ENCODE data around the gene CPOX. TPM values are rescaled to one million over a fixed set of nuclear protein-coding genes. Genes with fewer than 3 reads are reported as not detected.

The CPOX gene
- total and polyA plus RNA-seq, 4 experiments from 2014 or later: 3.3 to 41.3 (median 24.6) TPM

- H3K36me3 Mint-ChIP-seq: no peaks in the 10 kb centered on the region
- DNase-seq: no peak
- peaks cover 2% of the 10 kb centered on the region for H3K4me1 ChIP-seq (ENCODE audit: insufficient read depth, low read length)
- no peaks in the 10 kb centered on the region for H3K27me3 Mint-ChIP-seq
- no peak overlapping the region for H3K27ac ChIP-seq (ENCODE audit: low read depth, low read length)
- no peaks in the 10 kb centered on the region for H3K9me3 ChIP-seq (ENCODE audit: control insufficient read depth in 1 of 2, low read length in 2 of 2)
- peaks cover 0 to 2% (median 0%) of the 10 kb centered on the region in 8 donors for H3K9me3 Mint-ChIP-seq
- intact Hi-C loops (cut with micrococcal nuclease): no loop called here
- H3K4me1 Mint-ChIP-seq: peaks cover 16 to 21% (median 19%) of the 10 kb centered on the region in 4 donors
- H3K27me3 ChIP-seq (ENCODE audit: insufficient read depth, low read length): no peaks in the 10 kb centered on the region
- H3K4me3 Mint-ChIP-seq: peak overlapping the region in 5 of 8 donors; percentile 33 to 89 (median 69)
- no peaks in the 10 kb centered on the region for H3K36me3 ChIP-seq (ENCODE audit: insufficient read depth, low read length)
- POLR2A ChIA-PET (ENCODE audit: partially characterized antibody): interaction anchor here (1.2 to 13.1 kb wide), 5 partner anchors 12 to 61 kb away, joined by 3 to 163 read pairs (median 52); partner anchors contain the start of gene CLDND1
- peak overlapping the region in 1 of 2 donors; percentile 1 for H3K4me3 ChIP-seq (ENCODE audit: low read length in 2 of 2)
- H3K27ac Mint-ChIP-seq: peak overlapping the region in 1 of 7 donors; percentile 9
- CTCF ChIA-PET (ENCODE audit: partially characterized antibody): interaction anchor here (2.2 to 3.1 kb wide), 2 partner anchors 11 to 38 kb away, joined by 11 to 12 read pairs; partner anchors contain the start of gene CLDND1
These were observed 59.2 kb downstream of the CPOX start for GRCh38 chr3:98534168-98534567.

- H3K4me3 ChIP-seq (ENCODE audit: low read length in 2 of 2): peak overlapping the region in 1 of 2 donors; percentile 3
- H3K4me1 ChIP-seq (ENCODE audit: insufficient read depth, low read length): no peaks in the 10 kb centered on the region
- H3K27me3 ChIP-seq (ENCODE audit: insufficient read depth, low read length): no peaks in the 10 kb centered on the region
- Mint-ChIP-seq H3K27me3 (no peaks in the 10 kb centered on the region), H3K27ac (peak overlapping the region in 5 of 7 donors; percentile 26 to 81 (median 51)), H3K36me3 (no peaks in the 10 kb centered on the region), H3K4me1 (peaks cover 13 to 21% (median 18%) of the 10 kb centered on the region in 4 donors), H3K4me3 (peak overlapping the region; percentile 44 to 89 (median 68)), H3K9me3 (peaks cover 0 to 2% (median 0%) of the 10 kb centered on the region in 8 donors)
- DNase-seq: no peak
- no peaks in the 10 kb centered on the region for H3K9me3 ChIP-seq (ENCODE audit: control insufficient read depth in 1 of 2, low read length in 2 of 2)
- CTCF ChIA-PET (ENCODE audit: partially characterized antibody): interaction anchor here (0.9 to 3.1 kb wide), 3 partner anchors 10 to 64 kb away, joined by 3 to 12 read pairs (median 11); partner anchors contain the start of gene CLDND1
- POLR2A ChIA-PET (ENCODE audit: partially characterized antibody): interaction anchor here (1.1 to 13.1 kb wide), 11 partner anchors 10 to 62 kb away, joined by 3 to 163 read pairs (median 5); partner anchors contain the start of genes CLDND1 and CPOX
- intact Hi-C loops (cut with micrococcal nuclease): no loop called here
- H3K27ac ChIP-seq (ENCODE audit: low read depth, low read length): peak overlapping the region; percentile 9
- H3K36me3 ChIP-seq (ENCODE audit: insufficient read depth, low read length): no peaks in the 10 kb centered on the region
These were observed 60.5 kb downstream of the CPOX start for GRCh38 chr3:98532709-98533571.

DNA sequence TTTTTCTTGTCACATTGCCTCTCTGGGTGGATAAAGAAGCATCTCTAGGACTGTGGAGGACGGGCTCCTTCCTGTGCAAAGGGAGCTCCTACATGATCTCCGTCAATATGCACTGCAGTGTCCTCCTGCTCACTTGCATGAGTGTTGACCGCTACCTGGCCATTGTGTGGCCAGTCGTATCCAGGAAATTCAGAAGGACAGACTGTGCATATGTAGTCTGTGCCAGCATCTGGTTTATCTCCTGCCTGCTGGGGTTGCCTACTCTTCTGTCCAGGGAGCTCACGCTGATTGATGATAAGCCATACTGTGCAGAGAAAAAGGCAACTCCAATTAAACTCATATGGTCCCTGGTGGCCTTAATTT, 61.2 kb downstream of the CPOX start:
- no peak overlapping the region for H3K4me3 ChIP-seq (ENCODE audit: low read length in 2 of 2)
- no peaks in the 10 kb centered on the region for H3K36me3 Mint-ChIP-seq
- intact Hi-C loops (cut with micrococcal nuclease): no loop called here
- ChIA-PET POLR2A (ENCODE audit: partially characterized antibody) (interaction anchor here (1.2 to 13.1 kb wide), 8 partner anchors 10 to 61 kb away, joined by 3 to 163 read pairs (median 10); partner anchors contain the start of genes CLDND1 and CPOX), CTCF (ENCODE audit: partially characterized antibody) (interaction anchor here (2.2 to 3.1 kb wide), 2 partner anchors 9 to 40 kb away, joined by 11 to 12 read pairs; partner anchors contain the start of gene CLDND1)
- no peaks in the 10 kb centered on the region for H3K36me3 ChIP-seq (ENCODE audit: insufficient read depth, low read length)
- H3K9me3 Mint-ChIP-seq: peaks cover 0 to 2% (median 0%) of the 10 kb centered on the region in 8 donors
- H3K27ac ChIP-seq (ENCODE audit: low read depth, low read length): peak overlapping the region; percentile 9
- no peaks in the 10 kb centered on the region for H3K9me3 ChIP-seq (ENCODE audit: control insufficient read depth in 1 of 2, low read length in 2 of 2)
- H3K4me1 ChIP-seq (ENCODE audit: insufficient read depth, low read length): no peaks in the 10 kb centered on the region
- no peak for DNase-seq
- H3K4me1 Mint-ChIP-seq: peaks cover 13 to 21% (median 18%) of the 10 kb centered on the region in 4 donors
- peak overlapping the region in 5 of 7 donors; percentile 26 to 78 (median 37) for H3K27ac Mint-ChIP-seq
- no peaks in the 10 kb centered on the region for H3K27me3 ChIP-seq (ENCODE audit: insufficient read depth, low read length)
- H3K27me3 Mint-ChIP-seq: no peaks in the 10 kb centered on the region
- peak overlapping the region; percentile 44 to 89 (median 68) for H3K4me3 Mint-ChIP-seq

- Mint-ChIP-seq H3K36me3 (no peaks in the 10 kb centered on the region), H3K4me3 (peak within 1 kb of the TSS; percentile 44 to 89 (median 68)), H3K4me1 (peaks cover 10 to 19% (median 16%) of the 10 kb centered on the region in 4 donors), H3K27ac (peak within 1 kb of the TSS in 6 of 7 donors; percentile 24 to 81 (median 46)), H3K9me3 (peaks cover 0 to 2% (median 0%) of the 10 kb centered on the region in 8 donors), H3K27me3 (no peaks in the 10 kb centered on the region)
- peak within 1 kb of the TSS; percentile 9 for H3K27ac ChIP-seq (ENCODE audit: low read depth, low read length)
- intact Hi-C loops (cut with micrococcal nuclease): no loop called here
- no peaks in the 10 kb centered on the region for H3K9me3 ChIP-seq (ENCODE audit: control insufficient read depth in 1 of 2, low read length in 2 of 2)
- ChIA-PET CTCF (ENCODE audit: partially characterized antibody) (interaction anchor here (3.1 kb wide), 1 partner anchor 40 kb away, joined by 12 read pairs; no protein-coding TSS in a partner anchor), POLR2A (ENCODE audit: partially characterized antibody) (interaction anchor here (1.3 to 13.1 kb wide), 6 partner anchors 10 to 41 kb away, joined by 4 to 163 read pairs (median 32); partner anchors contain the start of gene CLDND1)
- H3K4me1 ChIP-seq (ENCODE audit: insufficient read depth, low read length): no peaks in the 10 kb centered on the region
- no peaks in the 10 kb centered on the region for H3K27me3 ChIP-seq (ENCODE audit: insufficient read depth, low read length)
- no peaks in the 10 kb centered on the region for H3K36me3 ChIP-seq (ENCODE audit: insufficient read depth, low read length)
- peak in 1 of 5 donors; percentile 58 for DNase-seq
- peak within 1 kb of the TSS in 1 of 2 donors; percentile 3 for H3K4me3 ChIP-seq (ENCODE audit: low read length in 2 of 2)
These were observed 61.7 kb downstream of the CPOX start, which contains the start of gene GPR15 for GRCh38 chr3:98531622-98532274. Gene GPR15 (plus strand): TSS chr3:98531978. CDS start chr3:98532034, 56 bp downstream.

- DNase-seq: no peak
- intact Hi-C loops (cut with micrococcal nuclease): no loop called here
- H3K36me3 Mint-ChIP-seq: no peaks in the 10 kb centered on the region
- CTCF ChIA-PET (ENCODE audit: partially characterized antibody): interaction anchor here (1.3 kb wide), 2 partner anchors 10 to 12 kb away, joined by 4 to 5 read pairs; no protein-coding TSS in a partner anchor
- peaks cover 0 to 2% (median 0%) of the 10 kb centered on the region in 8 donors for H3K9me3 Mint-ChIP-seq
- Histone ChIP-seq H3K4me3 (ENCODE audit: low read length in 2 of 2) (no peak overlapping the region), H3K27ac (ENCODE audit: low read depth, low read length) (no peak overlapping the region), H3K36me3 (ENCODE audit: insufficient read depth, low read length) (no peaks in the 10 kb centered on the region), H3K4me1 (ENCODE audit: insufficient read depth, low read length) (peaks cover 3% of the 10 kb centered on the region), H3K9me3 (ENCODE audit: control insufficient read depth in 1 of 2, low read length in 2 of 2) (no peaks in the 10 kb centered on the region), H3K27me3 (ENCODE audit: insufficient read depth, low read length) (no peaks in the 10 kb centered on the region)
- H3K4me3 Mint-ChIP-seq: no peak overlapping the region
- no peaks in the 10 kb centered on the region for H3K27me3 Mint-ChIP-seq
- POLR2A ChIA-PET (ENCODE audit: partially characterized antibody): interaction anchor here (1.7 to 10.7 kb wide), 2 partner anchors 25 to 34 kb away, joined by 4 to 163 read pairs; no protein-coding TSS in a partner anchor
- H3K4me1 Mint-ChIP-seq: peaks cover 7 to 18% (median 15%) of the 10 kb centered on the region in 4 donors
- no peak overlapping the region for H3K27ac Mint-ChIP-seq
These were observed 62.7 kb downstream of the CPOX start for GRCh38 chr3:98530676-98531075.

GRCh38 chr3:98529856-98530459, 63.5 kb downstream of the CPOX start:
- POLR2A ChIA-PET (ENCODE audit: partially characterized antibody): interaction anchor here (1.7 to 10.7 kb wide), 2 partner anchors 25 to 34 kb away, joined by 4 to 163 read pairs; no protein-coding TSS in a partner anchor
- CTCF ChIA-PET (ENCODE audit: partially characterized antibody): interaction anchor here (0.9 to 1.3 kb wide), 3 partner anchors 11 to 34 kb away, joined by 3 to 5 read pairs (median 4); no protein-coding TSS in a partner anchor
- no peaks in the 10 kb centered on the region for H3K27me3 ChIP-seq (ENCODE audit: insufficient read depth, low read length)
- Mint-ChIP-seq H3K27ac (peak overlapping the region in 2 of 7 donors; percentile 52 to 70), H3K4me3 (no peak overlapping the region), H3K4me1 (peaks cover 12 to 24% (median 16%) of the 10 kb centered on the region in 4 donors), H3K36me3 (no peaks in the 10 kb centered on the region), H3K9me3 (peaks cover 0 to 2% (median 0%) of the 10 kb centered on the region in 8 donors), H3K27me3 (no peaks in the 10 kb centered on the region)
- no peak overlapping the region for H3K27ac ChIP-seq (ENCODE audit: low read depth, low read length)
- H3K4me3 ChIP-seq (ENCODE audit: low read length in 2 of 2): no peak overlapping the region
- intact Hi-C loops (cut with micrococcal nuclease): no loop called here
- H3K4me1 ChIP-seq (ENCODE audit: insufficient read depth, low read length): peaks cover 9% of the 10 kb centered on the region
- DNase-seq: no peak
- no peaks in the 10 kb centered on the region for H3K36me3 ChIP-seq (ENCODE audit: insufficient read depth, low read length)
- no peaks in the 10 kb centered on the region for H3K9me3 ChIP-seq (ENCODE audit: control insufficient read depth in 1 of 2, low read length in 2 of 2)
